GM12878 (cell line): ENCODE measurements around the gene ZBTB16. TPM values are rescaled to one million over a fixed set of nuclear protein-coding genes. Genes with fewer than 3 reads are reported as not detected.

Source experiments
- ATAC-seq: fragments of 200-7000 bp; cut with Tn5 transposase; 3 replicates; pipeline ENCODE4 v1.9.1; 2020; ENCODE audit warnings: mild to moderate bottlenecking, moderate library complexity
- BruUV-seq: library from RNA; stranded (reverse); fragments of 400-500 nt; replicated peaks from 2 replicates; lab custom pipeline; 2021; lab: Mats Ljungman, UMichigan
- CTCF ChIA-PET: fragments of 300-600 bp; sonication (Branson Sonifier 250); formaldehyde crosslinking; extraction: SDS; loops from one replicate; lab custom pipeline; 2021; ENCODE audit warnings: inconsistent platforms; lab: Yijun Ruan, JAX
- POLR2A ChIA-PET: fragments of 350-600 bp; formaldehyde crosslinking; extraction: SDS; loops from one replicate; lab custom pipeline; 2021; ENCODE audit warnings: inconsistent platforms; lab: Charles Lee
- RAD21 ChIA-PET: fragments of 300-600 bp; sonication (Branson Sonifier 250); formaldehyde crosslinking; loops from one replicate; lab custom pipeline; 2023; ENCODE audit warnings: antibody characterized with exemption; ENCODE audit not compliant: unreplicated experiment; lab: Charles Lee
- SMC1A ChIA-PET: fragments of 300-600 bp; sonication (Branson Sonifier 250); formaldehyde crosslinking; loops from one replicate; lab custom pipeline; 2023; ENCODE audit not compliant: unreplicated experiment, uncharacterized antibody; lab: Charles Lee
- DNase-seq: peaks from one replicate; pipeline ENCODE4 v3.0.0-alpha.2; 2011; ENCODE audit warnings: low read depth, low spot score
- FAIRE-seq: peaks from 3 replicates; lab custom pipeline; 2011; peaks lifted over from hg19 to GRCh38; lab: Jason Lieb, UNC
- H2AFZ ChIP-seq: 2 replicates; pipeline ENCODE4 v1.6.0; 2011; ENCODE audit warnings: low read depth, low read length, control low read depth; ENCODE audit not compliant: control insufficient read depth
- H3K27ac ChIP-seq: 2 replicates; pipeline ENCODE4 v1.5.1; 2011; ENCODE audit warnings: control low read depth; ENCODE audit not compliant: control insufficient read depth, insufficient read depth
- H3K27me3 ChIP-seq, 2 experiments: replicated peaks in 1 of 2; 2 replicates each; pipeline versions ENCODE4 v1.6.0 to v1.6.1; 2011; ENCODE audit warnings: low read length in 1 of 2; ENCODE audit not compliant: control insufficient read depth in 2 of 2, insufficient read depth in 2 of 2
- H3K36me3 ChIP-seq, 2 experiments: 2 replicates each; pipeline ENCODE4 v1.5.1; 2011; ENCODE audit warnings: low read length in 1 of 2; ENCODE audit not compliant: control insufficient read depth in 2 of 2, insufficient read depth in 2 of 2
- H3K4me1 ChIP-seq: 2 replicates; pipeline ENCODE4 v1.6.1; 2011; ENCODE audit warnings: mild to moderate bottlenecking, low read length, moderate library complexity, mixed read lengths; ENCODE audit not compliant: control insufficient read depth, insufficient read depth
- H3K4me2 ChIP-seq: 2 replicates; pipeline ENCODE4 v1.6.0; 2011; ENCODE audit warnings: control low read depth; ENCODE audit not compliant: control insufficient read depth, insufficient read depth
- H3K4me3 ChIP-seq: fragments of 200-600 bp; sonication (generic); 2 replicates; pipeline ENCODE4 v1.5.1; 2016
- H3K79me2 ChIP-seq: 2 replicates; pipeline ENCODE4 v1.6.0; 2011; ENCODE audit warnings: low read length; ENCODE audit not compliant: control insufficient read depth, insufficient read depth
- H3K9ac ChIP-seq: 2 replicates; pipeline ENCODE4 v1.8.0; 2011; ENCODE audit warnings: low read length, control low read depth, mixed read lengths; ENCODE audit not compliant: control insufficient read depth, insufficient read depth
- H3K9me3 ChIP-seq: replicated peaks from 3 replicates; pipeline ENCODE4 v1.5.1; 2011; ENCODE audit warnings: mild to moderate bottlenecking, low read length; ENCODE audit not compliant: control insufficient read depth, insufficient read depth
- H4K20me1 ChIP-seq: 2 replicates; pipeline ENCODE4 v1.6.0; 2011; ENCODE audit not compliant: control insufficient read depth, insufficient read depth
- BACH1 ChIP-seq: fragments of 450-650 bp; IDR thresholded peaks from 2 replicates; pipeline ENCODE4 v1.6.1; 2017; ENCODE audit warnings: mild to moderate bottlenecking, borderline replicate concordance
- CREB1 ChIP-seq: IDR thresholded peaks from 2 replicates; pipeline ENCODE4 v1.6.1; 2012; ENCODE audit warnings: low read depth, mild to moderate bottlenecking, inconsistent platforms
- GABPA ChIP-seq: IDR thresholded peaks from 2 replicates; pipeline ENCODE4 v1.6.1; 2014; ENCODE audit warnings: antibody characterized with exemption, low read depth, mild to moderate bottlenecking, inconsistent platforms
- HDGF ChIP-seq: fragments of 450-650 bp; IDR thresholded peaks from 2 replicates; pipeline ENCODE4 v1.6.1; 2016; ENCODE audit warnings: antibody characterized with exemption
- IKZF1 ChIP-seq: fragments of 450-650 bp; conservative IDR thresholded peaks from 2 replicates; pipeline ENCODE4 v1.6.1; 2017; ENCODE audit warnings: antibody characterized with exemption, mild to moderate bottlenecking
- MYB ChIP-seq: fragments of 150-350 bp; IDR thresholded peaks from 2 replicates; pipeline ENCODE4 v1.6.1; 2014; ENCODE audit warnings: mild to moderate bottlenecking, low read depth, low read length, borderline replicate concordance
- NR2C1 ChIP-seq: fragments of 450-650 bp; IDR thresholded peaks from 2 replicates; pipeline ENCODE4 v1.6.1; 2017; ENCODE audit warnings: antibody characterized with exemption, mild to moderate bottlenecking, moderate library complexity
- NR2F1 ChIP-seq: fragments of 450-650 bp; conservative IDR thresholded peaks from 2 replicates; pipeline ENCODE4 v1.6.1; 2017; ENCODE audit warnings: mild to moderate bottlenecking
- POLR2A ChIP-seq: IDR thresholded peaks from 2 replicates; pipeline ENCODE4 v1.6.1; 2011; ENCODE audit warnings: low read depth, mild to moderate bottlenecking, low read length
- SP1 ChIP-seq: IDR thresholded peaks from one replicate; pipeline ENCODE4 v1.6.1; 2011; ENCODE audit warnings: low read depth, low read length
- TAF1 ChIP-seq: IDR thresholded peaks from 2 replicates; pipeline ENCODE4 v1.6.1; 2011; ENCODE audit warnings: mild to moderate bottlenecking, low read depth, low read length, borderline replicate concordance
- WGBS: methylation state at CpG from one replicate; pipeline ENCODE4 v1.1.6; 2016; ENCODE audit warnings: low lambda C conversion rate; ENCODE audit not compliant: insufficient replicate concordance, insufficient coverage; ENCODE audit errors: missing lambda C conversion rate; 5-methylcytosine and 5-hydroxymethylcytosine counted together
- in situ Hi-C: fragments of 300-500 bp; cut with MboI; formaldehyde crosslinking; loops from 9 replicates; pipeline ENCODE4 v1.14.3; 2018; ENCODE audit warnings: mixed read lengths
- intact Hi-C: fragments of 100-400 bp; cut with micrococcal nuclease; formaldehyde crosslinking; loops from one replicate; pipeline ENCODE4 v1.14.2; 2022; ENCODE audit not compliant: unreplicated experiment
- polyA plus RNA-seq, 11 experiments: library from polyadenylated mRNA; depleted of rRNA in 4 of 11; unstranded in 6 of 11; stranded (reverse) in 5 of 11; fragments of >200 nt; fragmentation: Nextera tagmentation in 4 of 11; fragmentation: Illumina TruSeq in 1 of 11; extraction: Ambion mirVana in 4 of 11; extraction: Trizol in 1 of 11; gene quantifications; 1 replicate in 1 of 11; 2 replicates in 10 of 11; pipeline versions ENCODE4 v1.2.1 to v1.2.3, GENCODE V29; 2011 to 2016; ENCODE audit warnings: inconsistent platforms in 2 of 11, missing spikeins in 2 of 11, low read depth in 1 of 11
- total RNA-seq, 4 experiments: library from RNA; depleted of rRNA in 3 of 4; stranded (reverse); fragments of >200 nt in 3 of 4; fragmentation: Illumina TruSeq in 1 of 4; extraction: Trizol in 1 of 4; gene quantifications; 2 replicates each; pipeline versions ENCODE4 v1.2.1 to v1.2.3, GENCODE V29; 2013 to 2021
- TF ChIP-seq, protein P1 (sequence below): IDR thresholded peaks from 2 replicates; pipeline ENCODE4 v1.6.1; 2012; ENCODE audit warnings: low read depth, low read length, improper control_type of control experiment
- TF ChIP-seq, protein P2 (sequence below): fragments of 450-650 bp; formaldehyde crosslinking; IDR thresholded peaks from 2 replicates; pipeline ENCODE4 v1.4.0; 2020; ENCODE audit warnings: mild to moderate bottlenecking, moderate library complexity
- TF ChIP-seq, protein P3 (sequence below): IDR thresholded peaks from 2 replicates; pipeline ENCODE4 v1.6.1; 2011; ENCODE audit warnings: low read depth, low read length, improper control_type of control experiment, borderline replicate concordance
- TF ChIP-seq, protein P4 (sequence below): fragments of 450-650 bp; IDR thresholded peaks from 2 replicates; pipeline ENCODE4 v1.6.1; 2018; ENCODE audit warnings: borderline replicate concordance, mild to moderate bottlenecking; ENCODE audit not compliant: partially characterized antibody
- TF ChIP-seq, protein P5 (sequence below): fragments of 450-650 bp; conservative IDR thresholded peaks from 2 replicates; pipeline ENCODE4 v1.6.1; 2017; ENCODE audit warnings: mild to moderate bottlenecking, moderate library complexity

ZBTB16 gene
- total and polyA plus RNA-seq, 10 of the 15 experiments (the other 5 are each of a cell fraction or from before 2014, with no cell fraction given) = 0.38 TPM; not detected in 9

DNA sequence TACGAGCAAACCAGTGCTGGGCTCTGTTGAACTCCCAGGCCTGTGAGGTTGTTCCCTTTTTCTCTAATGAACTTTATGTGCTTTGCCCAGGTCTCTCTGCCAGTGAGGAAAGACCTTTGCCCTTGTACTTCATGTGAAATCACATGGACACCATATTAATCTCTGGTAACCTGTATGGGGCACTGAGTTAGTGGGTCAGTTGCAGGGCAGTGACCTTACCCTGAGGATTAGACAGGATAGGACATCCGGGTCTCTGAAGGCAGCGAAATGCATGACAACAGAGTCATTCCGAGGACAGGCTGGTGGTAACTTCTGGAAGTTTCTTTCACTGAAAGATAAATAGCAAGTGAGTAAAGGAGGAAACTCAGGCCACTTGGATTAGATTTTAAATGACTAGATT lies 93.7 kb downstream of the ZBTB16 start:
- Histone ChIP-seq H3K9ac (no peak overlapping the region), H4K20me1 (no peaks in the 10 kb centered on the region), H3K9me3 (no peaks in the 10 kb centered on the region), H3K27me3 (no peaks in the 10 kb centered on the region; a peak in 1 of 4 replicates), H3K4me3 (no peak overlapping the region), H3K79me2 (no peaks in the 10 kb centered on the region), H3K4me2 (no peak overlapping the region), H3K27ac (no peak overlapping the region), H2AFZ (no peak overlapping the region), H3K36me3 (no peaks in the 10 kb centered on the region), H3K4me1 (no peaks in the 10 kb centered on the region)
- in situ Hi-C loops (no loop called here), intact Hi-C loops (loop anchor here (5.0 kb wide), 1 partner anchor 49 kb away; no protein-coding TSS in a partner anchor)
- ATAC-seq = no peak
- no TSS peak for BruUV-seq
- no peak for FAIRE-seq
- RAD21 ChIA-PET = no interaction called here
- SMC1A ChIA-PET = no interaction called here
- CTCF ChIA-PET = no interaction called here
- POLR2A ChIA-PET = no interaction called here
- no peak for DNase-seq
- WGBS = 1% methylated on average over 4 of the region's 4 CpGs
- TF ChIP-seq CREB1 = no peak
- TF ChIP-seq MYB = no peak
- TF ChIP-seq GABPA = no peak
- no peak for TF ChIP-seq TAF1
- TF ChIP-seq, protein P1, sequence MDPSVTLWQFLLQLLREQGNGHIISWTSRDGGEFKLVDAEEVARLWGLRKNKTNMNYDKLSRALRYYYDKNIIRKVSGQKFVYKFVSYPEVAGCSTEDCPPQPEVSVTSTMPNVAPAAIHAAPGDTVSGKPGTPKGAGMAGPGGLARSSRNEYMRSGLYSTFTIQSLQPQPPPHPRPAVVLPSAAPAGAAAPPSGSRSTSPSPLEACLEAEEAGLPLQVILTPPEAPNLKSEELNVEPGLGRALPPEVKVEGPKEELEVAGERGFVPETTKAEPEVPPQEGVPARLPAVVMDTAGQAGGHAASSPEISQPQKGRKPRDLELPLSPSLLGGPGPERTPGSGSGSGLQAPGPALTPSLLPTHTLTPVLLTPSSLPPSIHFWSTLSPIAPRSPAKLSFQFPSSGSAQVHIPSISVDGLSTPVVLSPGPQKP = no peak
- TF ChIP-seq, protein P2, sequence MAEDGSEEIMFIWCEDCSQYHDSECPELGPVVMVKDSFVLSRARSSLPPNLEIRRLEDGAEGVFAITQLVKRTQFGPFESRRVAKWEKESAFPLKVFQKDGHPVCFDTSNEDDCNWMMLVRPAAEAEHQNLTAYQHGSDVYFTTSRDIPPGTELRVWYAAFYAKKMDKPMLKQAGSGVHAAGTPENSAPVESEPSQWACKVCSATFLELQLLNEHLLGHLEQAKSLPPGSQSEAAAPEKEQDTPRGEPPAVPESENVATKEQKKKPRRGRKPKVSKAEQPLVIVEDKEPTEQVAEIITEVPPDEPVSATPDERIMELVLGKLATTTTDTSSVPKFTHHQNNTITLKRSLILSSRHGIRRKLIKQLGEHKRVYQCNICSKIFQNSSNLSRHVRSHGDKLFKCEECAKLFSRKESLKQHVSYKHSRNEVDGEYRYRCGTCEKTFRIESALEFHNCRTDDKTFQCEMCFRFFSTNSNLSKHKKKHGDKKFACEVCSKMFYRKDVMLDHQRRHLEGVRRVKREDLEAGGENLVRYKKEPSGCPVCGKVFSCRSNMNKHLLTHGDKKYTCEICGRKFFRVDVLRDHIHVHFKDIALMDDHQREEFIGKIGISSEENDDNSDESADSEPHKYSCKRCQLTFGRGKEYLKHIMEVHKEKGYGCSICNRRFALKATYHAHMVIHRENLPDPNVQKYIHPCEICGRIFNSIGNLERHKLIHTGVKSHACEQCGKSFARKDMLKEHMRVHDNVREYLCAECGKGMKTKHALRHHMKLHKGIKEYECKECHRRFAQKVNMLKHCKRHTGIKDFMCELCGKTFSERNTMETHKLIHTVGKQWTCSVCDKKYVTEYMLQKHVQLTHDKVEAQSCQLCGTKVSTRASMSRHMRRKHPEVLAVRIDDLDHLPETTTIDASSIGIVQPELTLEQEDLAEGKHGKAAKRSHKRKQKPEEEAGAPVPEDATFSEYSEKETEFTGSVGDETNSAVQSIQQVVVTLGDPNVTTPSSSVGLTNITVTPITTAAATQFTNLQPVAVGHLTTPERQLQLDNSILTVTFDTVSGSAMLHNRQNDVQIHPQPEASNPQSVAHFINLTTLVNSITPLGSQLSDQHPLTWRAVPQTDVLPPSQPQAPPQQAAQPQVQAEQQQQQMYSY (CRISPR knock-in tag) = no peak
- TF ChIP-seq, protein P3, sequence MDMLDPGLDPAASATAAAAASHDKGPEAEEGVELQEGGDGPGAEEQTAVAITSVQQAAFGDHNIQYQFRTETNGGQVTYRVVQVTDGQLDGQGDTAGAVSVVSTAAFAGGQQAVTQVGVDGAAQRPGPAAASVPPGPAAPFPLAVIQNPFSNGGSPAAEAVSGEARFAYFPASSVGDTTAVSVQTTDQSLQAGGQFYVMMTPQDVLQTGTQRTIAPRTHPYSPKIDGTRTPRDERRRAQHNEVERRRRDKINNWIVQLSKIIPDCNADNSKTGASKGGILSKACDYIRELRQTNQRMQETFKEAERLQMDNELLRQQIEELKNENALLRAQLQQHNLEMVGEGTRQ = no peak
- no peak for TF ChIP-seq BACH1
- TF ChIP-seq, protein P4, sequence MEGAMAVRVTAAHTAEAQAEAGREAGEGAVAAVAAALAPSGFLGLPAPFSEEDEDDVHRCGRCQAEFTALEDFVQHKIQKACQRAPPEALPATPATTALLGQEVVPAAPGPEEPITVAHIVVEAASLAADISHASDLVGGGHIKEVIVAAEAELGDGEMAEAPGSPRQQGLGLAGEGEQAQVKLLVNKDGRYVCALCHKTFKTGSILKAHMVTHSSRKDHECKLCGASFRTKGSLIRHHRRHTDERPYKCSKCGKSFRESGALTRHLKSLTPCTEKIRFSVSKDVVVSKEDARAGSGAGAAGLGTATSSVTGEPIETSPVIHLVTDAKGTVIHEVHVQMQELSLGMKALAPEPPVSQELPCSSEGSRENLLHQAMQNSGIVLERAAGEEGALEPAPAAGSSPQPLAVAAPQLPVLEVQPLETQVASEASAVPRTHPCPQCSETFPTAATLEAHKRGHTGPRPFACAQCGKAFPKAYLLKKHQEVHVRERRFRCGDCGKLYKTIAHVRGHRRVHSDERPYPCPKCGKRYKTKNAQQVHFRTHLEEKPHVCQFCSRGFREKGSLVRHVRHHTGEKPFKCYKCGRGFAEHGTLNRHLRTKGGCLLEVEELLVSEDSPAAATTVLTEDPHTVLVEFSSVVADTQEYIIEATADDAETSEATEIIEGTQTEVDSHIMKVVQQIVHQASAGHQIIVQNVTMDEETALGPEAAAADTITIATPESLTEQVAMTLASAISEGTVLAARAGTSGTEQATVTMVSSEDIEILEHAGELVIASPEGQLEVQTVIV = no peak
- no peak for TF ChIP-seq IKZF1
- no peak for TF ChIP-seq SP1
- TF ChIP-seq HDGF = no peak
- TF ChIP-seq, protein P5, sequence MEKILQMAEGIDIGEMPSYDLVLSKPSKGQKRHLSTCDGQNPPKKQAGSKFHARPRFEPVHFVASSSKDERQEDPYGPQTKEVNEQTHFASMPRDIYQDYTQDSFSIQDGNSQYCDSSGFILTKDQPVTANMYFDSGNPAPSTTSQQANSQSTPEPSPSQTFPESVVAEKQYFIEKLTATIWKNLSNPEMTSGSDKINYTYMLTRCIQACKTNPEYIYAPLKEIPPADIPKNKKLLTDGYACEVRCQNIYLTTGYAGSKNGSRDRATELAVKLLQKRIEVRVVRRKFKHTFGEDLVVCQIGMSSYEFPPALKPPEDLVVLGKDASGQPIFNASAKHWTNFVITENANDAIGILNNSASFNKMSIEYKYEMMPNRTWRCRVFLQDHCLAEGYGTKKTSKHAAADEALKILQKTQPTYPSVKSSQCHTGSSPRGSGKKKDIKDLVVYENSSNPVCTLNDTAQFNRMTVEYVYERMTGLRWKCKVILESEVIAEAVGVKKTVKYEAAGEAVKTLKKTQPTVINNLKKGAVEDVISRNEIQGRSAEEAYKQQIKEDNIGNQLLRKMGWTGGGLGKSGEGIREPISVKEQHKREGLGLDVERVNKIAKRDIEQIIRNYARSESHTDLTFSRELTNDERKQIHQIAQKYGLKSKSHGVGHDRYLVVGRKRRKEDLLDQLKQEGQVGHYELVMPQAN = no peak
- TF ChIP-seq NR2F1 = no peak
- TF ChIP-seq NR2C1 = no peak
- TF ChIP-seq POLR2A = no peak
